DMS79 treated with DMSO at 0.1 percent for 48 hours (cell line): Measurements from ENCODE around the gene LRRC3C.
A peak's percentile ranks its signal among the peaks of the same experiment; 100 is the strongest.
"Not testable (repeated sequence)": the region's sequence is repeated elsewhere in the genome, so short reads cannot be mapped to it uniquely, and the experiment has no call there.

Source experiments
- DNase-seq: peaks from one replicate; lab custom pipeline; 2025; lab: John Stamatoyannopoulos, UW

The LRRC3C gene

GRCh38 chr17:39924691-39925055, 2.9 kb upstream of the LRRC3C start:
- no peak for DNase-seq

- no peak for DNase-seq
These were observed 2.0 kb upstream of the LRRC3C start for GRCh38 chr17:39925282-39926134.

GRCh38 chr17:39926135-39926587, 1.4 kb upstream of the LRRC3C start:
- no peak for DNase-seq

- peak; percentile 26 for DNase-seq
These were observed 888 bp upstream of the LRRC3C start for GRCh38 chr17:39926588-39927100.

- no peak for DNase-seq
These were observed 661 bp downstream of the LRRC3C start for GRCh38 chr17:39927929-39928857.

GRCh38 chr17:39928858-39929645, 1.5 kb downstream of the LRRC3C start:
- DNase-seq, result no peak

GRCh38 chr17:39929646-39930407, 2.3 kb downstream of the LRRC3C start:
- no peak for DNase-seq

GRCh38 chr17:39933912-39934311, 6.4 kb downstream of the LRRC3C start:
- DNase-seq, result no peak

GRCh38 chr17:39934324-39934723, 6.8 kb downstream of the LRRC3C start:
- DNase-seq, result no peak

- no peak for DNase-seq
These were observed 8.4 kb downstream of the LRRC3C start for GRCh38 chr17:39935909-39936308.

GRCh38 chr17:39937447-39937846, 9.9 kb downstream of the LRRC3C start:
- no peak for DNase-seq

- DNase-seq, result no peak
These were observed 10.8 kb downstream of the LRRC3C start for GRCh38 chr17:39938140-39938869.

GRCh38 chr17:39939106-39939505, 11.6 kb downstream of the LRRC3C start:
- no peak for DNase-seq

GRCh38 chr17:39939588-39940419, 12.3 kb downstream of the LRRC3C start:
- DNase-seq, result no peak

- DNase-seq, result no peak
These were observed 16.3 kb downstream of the LRRC3C start for GRCh38 chr17:39943702-39944392.

GRCh38 chr17:39944393-39944711, 16.8 kb downstream of the LRRC3C start:
- no peak for DNase-seq

GRCh38 chr17:39946551-39947330, 19.2 kb downstream of the LRRC3C start:
- no peak for DNase-seq

GRCh38 chr17:39948489-39948828, 20.9 kb downstream of the LRRC3C start:
- DNase-seq, result not testable (repeated sequence)
